SK-N-SH (cell line): ENCODE data around the gene HEXIM1.

ENCODE experiments used
- CHD2 ChIP-seq: fragments of 150-350 bp; IDR thresholded peaks from 2 replicates; pipeline ENCODE4 v1.6.1; 2018; ENCODE audit warnings: low read length; ENCODE audit not compliant: partially characterized antibody
- MXI1 ChIP-seq: IDR thresholded peaks from 2 replicates; pipeline ENCODE4 v1.6.1; 2012; ENCODE audit warnings: mild to moderate bottlenecking, low read depth, low read length, improper control_type of control experiment
- NRF1 ChIP-seq: IDR thresholded peaks from 2 replicates; pipeline ENCODE4 v1.6.1; 2012; ENCODE audit warnings: low read depth, mild to moderate bottlenecking, low read length
- RFX5 ChIP-seq: IDR thresholded peaks from 2 replicates; pipeline ENCODE4 v1.6.1; 2012; ENCODE audit warnings: mild to moderate bottlenecking, improper control_type of control experiment, low read length
- TF ChIP-seq, protein P1 (sequence below): fragments of 150-350 bp; IDR thresholded peaks from 2 replicates; pipeline ENCODE4 v1.6.1; 2017; ENCODE audit warnings: antibody characterized with exemption, low read length, low read depth, borderline replicate concordance
- TF ChIP-seq, protein P2 (sequence below): IDR thresholded peaks from 2 replicates; pipeline ENCODE4 v1.4.0; 2012; ENCODE audit warnings: low read depth
- TF ChIP-seq, protein P3 (sequence below): fragments of 200-600 bp; sonication (generic); IDR thresholded peaks from 2 replicates; pipeline ENCODE4 v1.6.1; 2017; ENCODE audit warnings: antibody characterized with exemption, mild to moderate bottlenecking, moderate library complexity
- TF ChIP-seq, protein P4 (sequence below): IDR thresholded peaks from 2 replicates; pipeline ENCODE4; 2012

DNA sequence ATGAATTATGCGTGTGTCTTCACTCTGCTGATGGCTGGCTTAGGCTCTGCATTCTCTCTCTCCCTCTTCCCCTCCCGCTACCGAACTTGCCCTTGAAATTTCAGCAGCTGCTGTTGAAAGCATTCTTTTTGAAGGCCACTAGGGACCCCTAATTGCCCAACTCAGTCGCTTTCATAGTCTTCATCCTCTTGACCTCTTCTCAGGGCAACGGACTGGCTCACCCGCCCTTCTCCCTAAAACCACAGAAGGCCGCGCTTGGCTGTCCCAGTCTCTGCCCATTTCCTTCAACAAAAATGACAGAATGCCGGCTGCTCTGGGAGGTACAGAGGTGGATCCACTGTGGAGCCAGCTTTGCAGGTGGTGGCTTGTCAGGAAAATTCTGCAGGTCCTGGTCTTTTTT lies 52.4 kb downstream of the HEXIM1 start:
- TF ChIP-seq, protein P1, sequence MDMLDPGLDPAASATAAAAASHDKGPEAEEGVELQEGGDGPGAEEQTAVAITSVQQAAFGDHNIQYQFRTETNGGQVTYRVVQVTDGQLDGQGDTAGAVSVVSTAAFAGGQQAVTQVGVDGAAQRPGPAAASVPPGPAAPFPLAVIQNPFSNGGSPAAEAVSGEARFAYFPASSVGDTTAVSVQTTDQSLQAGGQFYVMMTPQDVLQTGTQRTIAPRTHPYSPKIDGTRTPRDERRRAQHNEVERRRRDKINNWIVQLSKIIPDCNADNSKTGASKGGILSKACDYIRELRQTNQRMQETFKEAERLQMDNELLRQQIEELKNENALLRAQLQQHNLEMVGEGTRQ, result no peak
- TF ChIP-seq, protein P2, sequence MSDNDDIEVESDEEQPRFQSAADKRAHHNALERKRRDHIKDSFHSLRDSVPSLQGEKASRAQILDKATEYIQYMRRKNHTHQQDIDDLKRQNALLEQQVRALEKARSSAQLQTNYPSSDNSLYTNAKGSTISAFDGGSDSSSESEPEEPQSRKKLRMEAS, result no peak
- TF ChIP-seq, protein P3, sequence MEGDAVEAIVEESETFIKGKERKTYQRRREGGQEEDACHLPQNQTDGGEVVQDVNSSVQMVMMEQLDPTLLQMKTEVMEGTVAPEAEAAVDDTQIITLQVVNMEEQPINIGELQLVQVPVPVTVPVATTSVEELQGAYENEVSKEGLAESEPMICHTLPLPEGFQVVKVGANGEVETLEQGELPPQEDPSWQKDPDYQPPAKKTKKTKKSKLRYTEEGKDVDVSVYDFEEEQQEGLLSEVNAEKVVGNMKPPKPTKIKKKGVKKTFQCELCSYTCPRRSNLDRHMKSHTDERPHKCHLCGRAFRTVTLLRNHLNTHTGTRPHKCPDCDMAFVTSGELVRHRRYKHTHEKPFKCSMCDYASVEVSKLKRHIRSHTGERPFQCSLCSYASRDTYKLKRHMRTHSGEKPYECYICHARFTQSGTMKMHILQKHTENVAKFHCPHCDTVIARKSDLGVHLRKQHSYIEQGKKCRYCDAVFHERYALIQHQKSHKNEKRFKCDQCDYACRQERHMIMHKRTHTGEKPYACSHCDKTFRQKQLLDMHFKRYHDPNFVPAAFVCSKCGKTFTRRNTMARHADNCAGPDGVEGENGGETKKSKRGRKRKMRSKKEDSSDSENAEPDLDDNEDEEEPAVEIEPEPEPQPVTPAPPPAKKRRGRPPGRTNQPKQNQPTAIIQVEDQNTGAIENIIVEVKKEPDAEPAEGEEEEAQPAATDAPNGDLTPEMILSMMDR, result no peak
- no peak for TF ChIP-seq NRF1
- TF ChIP-seq MXI1, result no peak
- no peak for TF ChIP-seq CHD2
- no peak for TF ChIP-seq RFX5
- TF ChIP-seq, protein P4, sequence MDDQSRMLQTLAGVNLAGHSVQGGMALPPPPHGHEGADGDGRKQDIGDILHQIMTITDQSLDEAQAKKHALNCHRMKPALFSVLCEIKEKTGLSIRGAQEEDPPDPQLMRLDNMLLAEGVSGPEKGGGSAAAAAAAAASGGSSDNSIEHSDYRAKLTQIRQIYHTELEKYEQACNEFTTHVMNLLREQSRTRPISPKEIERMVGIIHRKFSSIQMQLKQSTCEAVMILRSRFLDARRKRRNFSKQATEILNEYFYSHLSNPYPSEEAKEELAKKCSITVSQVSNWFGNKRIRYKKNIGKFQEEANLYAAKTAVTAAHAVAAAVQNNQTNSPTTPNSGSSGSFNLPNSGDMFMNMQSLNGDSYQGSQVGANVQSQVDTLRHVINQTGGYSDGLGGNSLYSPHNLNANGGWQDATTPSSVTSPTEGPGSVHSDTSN, result no peak
